Measurements from ENCODE around the gene CDHR2.

CDHR2 gene

DNA sequence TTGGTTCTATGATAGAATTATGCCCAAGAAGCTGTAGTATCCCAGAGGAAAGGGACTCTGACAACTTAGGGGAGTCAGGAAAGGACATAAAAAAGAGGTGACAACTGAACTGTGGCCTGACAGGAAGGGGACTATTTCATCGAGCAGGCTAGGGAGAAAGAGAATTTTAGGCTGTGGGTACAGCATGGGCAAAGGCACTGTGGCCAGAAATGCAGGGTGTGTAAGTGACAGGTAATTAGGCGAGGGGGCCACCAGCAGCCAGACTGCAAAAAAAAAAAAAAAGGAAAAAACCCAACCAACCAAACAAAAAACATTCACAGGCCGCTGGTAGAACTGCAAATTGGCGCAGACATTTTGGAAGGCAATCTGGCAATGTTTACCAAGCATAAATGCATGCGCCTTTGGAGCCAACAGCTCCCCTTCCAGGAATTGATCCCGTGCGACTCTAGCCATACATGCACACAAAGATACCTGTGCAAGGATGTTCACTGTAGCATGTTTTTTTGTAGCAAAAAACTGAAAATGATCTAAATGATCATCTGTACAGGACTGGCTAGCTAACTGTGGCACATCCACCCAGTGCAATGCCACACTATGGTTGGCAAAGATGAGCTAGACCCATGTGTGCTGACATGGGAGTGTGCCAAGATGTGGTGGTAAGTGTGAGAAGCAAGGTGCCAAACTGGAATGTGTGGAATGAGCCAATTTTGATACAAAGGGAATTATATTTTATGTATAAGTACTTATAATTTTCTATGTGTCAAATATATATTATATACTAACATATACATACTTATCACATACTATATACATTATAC, 82.5 kb downstream of the CDHR2 start:
- no peak for TF ChIP-seq CTCF (IDR thresholded peaks at IDR 0.05; ENCODE audit: extremely low read depth, insufficient read depth, missing control alignments)
- DNase-seq (ENCODE audit: low spot score), result no peak
- in situ Hi-C loops (cut with MboI; ENCODE audit: low pct_unique_long_range_greater_than_20kb, low sequenced_read_pairs, unreplicated experiment), result no loop called here

DNA sequence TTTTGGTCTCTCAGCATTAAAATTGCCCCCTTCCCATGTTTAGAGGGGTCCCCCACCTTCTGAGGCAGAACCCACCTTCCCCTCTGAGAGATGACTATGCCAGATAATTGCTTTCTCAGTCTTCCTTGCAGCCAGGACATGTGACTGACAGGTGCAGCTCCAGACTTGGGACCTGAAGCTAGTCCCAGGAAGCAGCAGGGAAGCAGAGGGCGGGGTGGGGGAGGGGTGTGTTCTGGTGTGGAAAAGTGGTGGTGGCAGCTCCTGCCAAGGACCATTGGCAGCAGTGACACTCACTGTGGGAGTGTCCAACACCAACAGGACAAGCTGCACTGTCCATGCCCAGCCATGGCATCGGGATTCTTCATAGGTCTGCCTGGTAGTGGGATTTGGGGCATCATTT, 83.6 kb downstream of the CDHR2 start:
- no peak for DNase-seq (ENCODE audit: low spot score)
- TF ChIP-seq CTCF (IDR thresholded peaks at IDR 0.05; ENCODE audit: extremely low read depth, insufficient read depth, missing control alignments), result no peak
- in situ Hi-C loops (cut with MboI; ENCODE audit: low pct_unique_long_range_greater_than_20kb, low sequenced_read_pairs, unreplicated experiment), result no loop called here

GRCh38 chr5:176633598-176633997, 84.5 kb downstream of the CDHR2 start:
- in situ Hi-C loops (cut with MboI; ENCODE audit: low pct_unique_long_range_greater_than_20kb, low sequenced_read_pairs, unreplicated experiment), result no loop called here
- DNase-seq (ENCODE audit: low spot score), result no peak
- TF ChIP-seq CTCF (IDR thresholded peaks at IDR 0.05; ENCODE audit: extremely low read depth, insufficient read depth, missing control alignments), result no peak

- no peak for TF ChIP-seq CTCF (IDR thresholded peaks at IDR 0.05; ENCODE audit: extremely low read depth, insufficient read depth, missing control alignments)
- in situ Hi-C loops (cut with MboI; ENCODE audit: low pct_unique_long_range_greater_than_20kb, low sequenced_read_pairs, unreplicated experiment), result no loop called here
- no peak for DNase-seq (ENCODE audit: low spot score)
These were observed 87.3 kb downstream of the CDHR2 start for GRCh38 chr5:176636426-176636825.

GRCh38 chr5:176637556-176637955, 88.4 kb downstream of the CDHR2 start:
- in situ Hi-C loops (cut with MboI; ENCODE audit: low pct_unique_long_range_greater_than_20kb, low sequenced_read_pairs, unreplicated experiment), result no loop called here

GRCh38 chr5:176638437-176638836, 89.3 kb downstream of the CDHR2 start:
- no peak for DNase-seq (ENCODE audit: low spot score)
- in situ Hi-C loops (cut with MboI; ENCODE audit: low pct_unique_long_range_greater_than_20kb, low sequenced_read_pairs, unreplicated experiment), result no loop called here
- TF ChIP-seq CTCF (IDR thresholded peaks at IDR 0.05; ENCODE audit: extremely low read depth, insufficient read depth, missing control alignments), result no peak

More at GRCh38 chr5:176637556-176637955, 88.4 kb downstream of the CDHR2 start:
- no peak for DNase-seq (ENCODE audit: low spot score)
- no peak for TF ChIP-seq CTCF (IDR thresholded peaks at IDR 0.05; ENCODE audit: extremely low read depth, insufficient read depth, missing control alignments)

Data from GM13977 (cell line).